ENCODE data around the gene RAVER2. TPM values are rescaled to one million over a fixed set of nuclear protein-coding genes. Genes with fewer than 3 reads are reported as not detected.

RAVER2 gene
- total and polyA plus RNA-seq, 2 experiments from 2014 or later = 7.8 to 24.6 TPM

GRCh38 chr1:64841330-64842065 lies 96.6 kb downstream of the RAVER2 start:
- H4K20me1 ChIP-seq (replicated peaks; ENCODE audit: insufficient read depth) = no peaks in the 10 kb centered on the region
- H3K4me3 Mint-ChIP-seq = no peak overlapping the region
- peaks cover 26% of the 10 kb centered on the region for H3K36me3 Mint-ChIP-seq (ENCODE audit: low read depth)
- H2AFZ ChIP-seq = no peak overlapping the region
- peaks cover 8% of the 10 kb centered on the region; the same call in 2 of the 3 replicates for H3K4me1 Mint-ChIP-seq
- H3K9me2 ChIP-seq (ENCODE audit: insufficient read depth) = no peaks in the 10 kb centered on the region
- H3K4me3 ChIP-seq = no peak overlapping the region
- H3K27ac Mint-ChIP-seq = no peak overlapping the region
- H3K9me3 Mint-ChIP-seq = no peaks in the 10 kb centered on the region
- TF ChIP-seq EZH2phosphoT487 (IDR thresholded peaks at IDR 0.05; ENCODE audit: unreplicated experiment) = no peak
- no peak for TF ChIP-seq POLR2AphosphoS5 (IDR thresholded peaks at IDR 0.05; ENCODE audit: low read depth)
- no peak for TF ChIP-seq ZNF462 (CRISPR knock-in tag; IDR thresholded peaks at IDR 0.05)
- ATAC-seq (no peak), DNase-seq (ENCODE audit: low spot score) (no peak)
- H3K4me2 ChIP-seq = no peak overlapping the region
- H3F3A ChIP-seq (replicated peaks; ENCODE audit: low read depth) = no peaks in the 10 kb centered on the region
- H3K27me3 ChIP-seq (ENCODE audit: insufficient read depth) = no peaks in the 10 kb centered on the region
- H3K4me1 ChIP-seq (ENCODE audit: insufficient read depth) = no peaks in the 10 kb centered on the region
- no peak overlapping the region for H3K27ac ChIP-seq (ENCODE audit: low read depth)
- no peaks in the 10 kb centered on the region for H3K79me2 ChIP-seq (replicated peaks; ENCODE audit: insufficient read depth)
- no peaks in the 10 kb centered on the region; the same call in none of the 2 replicates for H3K36me3 ChIP-seq (ENCODE audit: insufficient read depth)
- H3K27me3 Mint-ChIP-seq (ENCODE audit: insufficient read depth, low read depth, poor library complexity) = peaks cover 5% of the 10 kb centered on the region

- Histone ChIP-seq H3F3A (replicated peaks; ENCODE audit: low read depth) (no peaks in the 10 kb centered on the region), H3K27me3 (ENCODE audit: insufficient read depth) (no peaks in the 10 kb centered on the region), H3K36me3 (ENCODE audit: insufficient read depth) (no peaks in the 10 kb centered on the region; the same call in 1 of the 2 replicates), H3K4me3 (no peak overlapping the region), H3K4me1 (ENCODE audit: insufficient read depth) (no peaks in the 10 kb centered on the region), H3K9me2 (ENCODE audit: insufficient read depth) (0 out of 2 replicates have a peak, but pooled peaks cover under 1% of the 10 kb centered on the region), H4K20me1 (replicated peaks; ENCODE audit: insufficient read depth) (no peaks in the 10 kb centered on the region), H3K27ac (ENCODE audit: low read depth) (no peak overlapping the region), H3K4me2 (no peak overlapping the region), H3K79me2 (replicated peaks; ENCODE audit: insufficient read depth) (no peaks in the 10 kb centered on the region), H2AFZ (no peak overlapping the region)
- ATAC-seq (no peak), DNase-seq (ENCODE audit: low spot score) (no peak)
- Mint-ChIP-seq H3K9me3 (no peaks in the 10 kb centered on the region), H3K27ac (no peak overlapping the region), H3K36me3 (ENCODE audit: low read depth) (peaks cover 19% of the 10 kb centered on the region), H3K4me1 (peaks cover 8% of the 10 kb centered on the region; the same call in 2 of the 3 replicates), H3K27me3 (ENCODE audit: insufficient read depth, low read depth, poor library complexity) (peaks cover 5% of the 10 kb centered on the region), H3K4me3 (no peak overlapping the region)
- TF ChIP-seq JUNB (IDR thresholded peaks at IDR 0.05; ENCODE audit: unreplicated experiment) (no peak), EZH2phosphoT487 (IDR thresholded peaks at IDR 0.05; ENCODE audit: unreplicated experiment) (no peak), EZH2 (IDR thresholded peaks at IDR 0.05; ENCODE audit: low read depth, unreplicated experiment) (no peak), STAT1 (IDR thresholded peaks at IDR 0.05; ENCODE audit: unreplicated experiment) (no peak)
These were observed 97.3 kb downstream of the RAVER2 start for GRCh38 chr1:64842224-64842623.

Measured in GM23338 (cell line).